ENCODE measurements around the gene OSGEP.

The OSGEP gene

DNA sequence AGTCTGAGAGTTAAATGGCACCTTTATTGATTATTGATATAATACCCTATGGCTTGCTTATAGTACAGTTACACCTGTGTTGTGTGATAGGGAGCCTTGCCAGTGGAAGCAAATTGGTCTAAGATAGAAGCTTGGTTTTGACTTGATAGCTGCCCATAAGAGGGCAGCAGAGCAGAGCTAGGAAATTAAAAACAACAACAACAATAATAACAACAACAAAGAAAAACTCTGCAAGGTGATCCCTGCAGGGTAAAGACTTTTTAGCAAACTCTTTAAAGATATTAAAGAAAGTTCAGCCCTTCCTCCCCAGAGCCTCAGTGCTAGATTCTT is 32.7 kb upstream of the OSGEP start:
- H3K27me3 ChIP-seq (ENCODE audit: control insufficient read depth, insufficient read depth, low read length): no peaks in the 10 kb centered on the region
- no peak overlapping the region for H3K4me3 ChIP-seq (ENCODE audit: low read length)
- no peak overlapping the region for H3K27ac ChIP-seq (ENCODE audit: low read length)
- peaks cover 11% of the 10 kb centered on the region for H3K4me1 ChIP-seq (ENCODE audit: control insufficient read depth, low read depth, low read length)
- H3K9ac ChIP-seq (ENCODE audit: low read length): no peak overlapping the region
- H3K9me3 ChIP-seq (ENCODE audit: control insufficient read depth, low read depth, low read length): no peaks in the 10 kb centered on the region
- H3K36me3 ChIP-seq (ENCODE audit: control insufficient read depth, low read depth, low read length): no peaks in the 10 kb centered on the region

GRCh38 chr14:20486684-20487395 is 32.2 kb upstream of the OSGEP start:
- Histone ChIP-seq H3K9ac (ENCODE audit: low read length) (no peak overlapping the region), H3K36me3 (ENCODE audit: control insufficient read depth, low read depth, low read length) (no peaks in the 10 kb centered on the region), H3K4me3 (ENCODE audit: low read length) (no peak overlapping the region)

GRCh38 chr14:20485900-20486299 is 31.3 kb upstream of the OSGEP start:
- no peak overlapping the region for H3K4me3 ChIP-seq (ENCODE audit: low read length)
- H3K9me3 ChIP-seq (ENCODE audit: control insufficient read depth, low read depth, low read length): no peaks in the 10 kb centered on the region
- H3K27me3 ChIP-seq (ENCODE audit: control insufficient read depth, insufficient read depth, low read length): no peaks in the 10 kb centered on the region
- peaks cover 22% of the 10 kb centered on the region for H3K4me1 ChIP-seq (ENCODE audit: control insufficient read depth, low read depth, low read length)
- H3K9ac ChIP-seq (ENCODE audit: low read length): no peak overlapping the region
- no peak overlapping the region for H3K27ac ChIP-seq (ENCODE audit: low read length)
- no peaks in the 10 kb centered on the region for H3K36me3 ChIP-seq (ENCODE audit: control insufficient read depth, low read depth, low read length)

More at GRCh38 chr14:20486684-20487395, 32.2 kb upstream of the OSGEP start:
- Histone ChIP-seq H3K4me1 (ENCODE audit: control insufficient read depth, low read depth, low read length) (peaks cover 16% of the 10 kb centered on the region), H3K9me3 (ENCODE audit: control insufficient read depth, low read depth, low read length) (no peaks in the 10 kb centered on the region), H3K27me3 (ENCODE audit: control insufficient read depth, insufficient read depth, low read length) (no peaks in the 10 kb centered on the region), H3K27ac (ENCODE audit: low read length) (no peak overlapping the region)

- H3K9ac ChIP-seq (ENCODE audit: low read length): no peak overlapping the region
These were observed 27.8 kb upstream of the OSGEP start for GRCh38 chr14:20482382-20482781.

DNA sequence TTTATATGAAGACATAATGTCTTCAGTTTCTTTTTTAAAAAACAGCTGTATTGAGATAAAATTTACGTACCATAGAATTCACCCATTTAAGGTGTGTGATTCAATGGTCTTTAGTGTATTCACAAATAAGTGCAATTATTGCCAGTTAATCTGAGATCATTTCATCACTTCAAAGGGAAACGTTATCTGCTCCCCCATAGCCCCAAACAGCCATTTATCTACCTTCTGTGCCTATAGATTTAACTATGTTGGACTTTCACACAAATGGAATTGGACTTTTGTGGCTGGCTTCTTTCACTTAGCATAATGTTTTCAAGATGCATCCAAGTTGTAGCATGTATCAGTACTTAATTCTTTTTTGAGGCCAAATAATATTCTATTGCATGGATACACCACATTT is 24.3 kb upstream of the OSGEP start:
- Histone ChIP-seq H3K27me3 (ENCODE audit: control insufficient read depth, insufficient read depth, low read length) (no peaks in the 10 kb centered on the region), H3K4me3 (ENCODE audit: low read length) (no peak overlapping the region), H3K9me3 (ENCODE audit: control insufficient read depth, low read depth, low read length) (no peaks in the 10 kb centered on the region), H3K27ac (ENCODE audit: low read length) (no peak overlapping the region), H3K9ac (ENCODE audit: low read length) (no peak overlapping the region), H3K4me1 (ENCODE audit: control insufficient read depth, low read depth, low read length) (peaks cover 11% of the 10 kb centered on the region), H3K36me3 (ENCODE audit: control insufficient read depth, low read depth, low read length) (peaks cover 46% of the 10 kb centered on the region)

More at GRCh38 chr14:20482382-20482781, 27.8 kb upstream of the OSGEP start:
- Histone ChIP-seq H3K27ac (ENCODE audit: low read length) (no peak overlapping the region), H3K4me3 (ENCODE audit: low read length) (no peak overlapping the region), H3K9me3 (ENCODE audit: control insufficient read depth, low read depth, low read length) (no peaks in the 10 kb centered on the region), H3K27me3 (ENCODE audit: control insufficient read depth, insufficient read depth, low read length) (no peaks in the 10 kb centered on the region), H3K4me1 (ENCODE audit: control insufficient read depth, low read depth, low read length) (peaks cover 22% of the 10 kb centered on the region), H3K36me3 (ENCODE audit: control insufficient read depth, low read depth, low read length) (peaks cover 11% of the 10 kb centered on the region)

DNA sequence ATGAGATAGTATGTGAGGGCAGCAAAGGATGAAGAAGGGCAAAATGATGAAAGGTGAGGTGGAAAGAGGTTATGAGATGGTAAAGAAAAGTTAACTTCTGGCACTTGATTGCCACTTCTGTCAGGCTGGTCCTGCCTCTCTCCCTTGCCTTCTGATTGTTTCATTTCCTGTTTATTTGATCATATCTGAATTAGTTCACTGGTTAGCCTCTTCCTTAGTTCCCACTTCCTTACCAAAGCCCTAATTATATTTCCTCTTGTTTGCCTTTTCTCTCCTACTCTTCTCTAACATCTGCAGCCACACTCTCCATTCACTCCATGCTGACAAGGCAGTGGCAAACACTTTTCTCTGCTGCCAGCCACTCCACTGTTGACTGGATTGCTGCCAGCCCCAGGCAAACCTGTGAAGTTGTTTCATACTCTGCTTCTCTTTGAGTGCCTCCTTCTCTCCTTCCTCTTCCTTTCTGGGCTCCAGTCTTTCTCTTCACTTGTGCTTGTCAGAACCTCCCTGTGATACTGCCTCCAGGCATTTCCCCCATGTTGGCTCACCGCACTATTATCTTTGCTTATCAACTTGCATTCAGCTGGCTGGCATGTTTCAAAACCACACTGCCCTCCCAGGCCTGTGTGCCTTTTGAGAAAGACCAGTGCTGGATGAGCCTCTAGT is 22.7 kb upstream of the OSGEP start:
- Histone ChIP-seq H3K27ac (ENCODE audit: low read length) (no peak overlapping the region), H3K4me3 (ENCODE audit: low read length) (no peak overlapping the region), H3K9ac (ENCODE audit: low read length) (no peak overlapping the region), H3K4me1 (ENCODE audit: control insufficient read depth, low read depth, low read length) (peaks cover 11% of the 10 kb centered on the region), H3K9me3 (ENCODE audit: control insufficient read depth, low read depth, low read length) (no peaks in the 10 kb centered on the region), H3K27me3 (ENCODE audit: control insufficient read depth, insufficient read depth, low read length) (no peaks in the 10 kb centered on the region), H3K36me3 (ENCODE audit: control insufficient read depth, low read depth, low read length) (peaks cover 61% of the 10 kb centered on the region)

- Histone ChIP-seq H3K9ac (ENCODE audit: low read length) (no peak overlapping the region), H3K4me1 (ENCODE audit: control insufficient read depth, low read depth, low read length) (peaks cover 5% of the 10 kb centered on the region), H3K4me3 (ENCODE audit: low read length) (no peak overlapping the region), H3K36me3 (ENCODE audit: control insufficient read depth, low read depth, low read length) (peaks cover 63% of the 10 kb centered on the region), H3K27me3 (ENCODE audit: control insufficient read depth, insufficient read depth, low read length) (no peaks in the 10 kb centered on the region), H3K9me3 (ENCODE audit: control insufficient read depth, low read depth, low read length) (no peaks in the 10 kb centered on the region), H3K27ac (ENCODE audit: low read length) (no peak overlapping the region)
These were observed 22.2 kb upstream of the OSGEP start for GRCh38 chr14:20476776-20477175.

GRCh38 chr14:20472536-20473169 is 18.0 kb upstream of the OSGEP start:
- H3K4me3 ChIP-seq (ENCODE audit: low read length): no peak overlapping the region
- no peaks in the 10 kb centered on the region for H3K27me3 ChIP-seq (ENCODE audit: control insufficient read depth, insufficient read depth, low read length)
- H3K9me3 ChIP-seq (ENCODE audit: control insufficient read depth, low read depth, low read length): no peaks in the 10 kb centered on the region
- H3K36me3 ChIP-seq (ENCODE audit: control insufficient read depth, low read depth, low read length): peaks cover 55% of the 10 kb centered on the region
- H3K4me1 ChIP-seq (ENCODE audit: control insufficient read depth, low read depth, low read length): peaks cover 13% of the 10 kb centered on the region
- H3K27ac ChIP-seq (ENCODE audit: low read length): no peak overlapping the region
- H3K9ac ChIP-seq (ENCODE audit: low read length): no peak overlapping the region

DNA sequence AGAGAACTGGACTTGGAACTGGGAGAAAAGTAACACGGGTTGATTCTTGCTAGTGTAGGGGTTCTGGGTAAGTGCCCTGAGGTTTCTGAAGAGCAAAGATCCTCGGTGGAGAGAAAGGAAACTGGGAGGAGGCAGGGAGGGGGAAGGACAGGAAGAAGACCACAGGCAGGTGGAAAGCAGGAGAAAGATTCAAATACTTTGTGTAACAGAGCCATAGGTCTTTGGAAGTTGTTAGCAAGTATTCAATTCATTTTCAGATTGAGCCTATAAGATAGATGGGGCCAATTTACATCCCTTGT is 15.9 kb upstream of the OSGEP start:
- Histone ChIP-seq H3K4me3 (ENCODE audit: low read length) (peak overlapping the region; percentile 86), H3K9ac (ENCODE audit: low read length) (peak overlapping the region; percentile 92), H3K27ac (ENCODE audit: low read length) (peak overlapping the region; percentile 77), H3K4me1 (ENCODE audit: control insufficient read depth, low read depth, low read length) (peaks cover 13% of the 10 kb centered on the region), H3K36me3 (ENCODE audit: control insufficient read depth, low read depth, low read length) (peaks cover 34% of the 10 kb centered on the region), H3K9me3 (ENCODE audit: control insufficient read depth, low read depth, low read length) (no peaks in the 10 kb centered on the region), H3K27me3 (ENCODE audit: control insufficient read depth, insufficient read depth, low read length) (no peaks in the 10 kb centered on the region)

DNA sequence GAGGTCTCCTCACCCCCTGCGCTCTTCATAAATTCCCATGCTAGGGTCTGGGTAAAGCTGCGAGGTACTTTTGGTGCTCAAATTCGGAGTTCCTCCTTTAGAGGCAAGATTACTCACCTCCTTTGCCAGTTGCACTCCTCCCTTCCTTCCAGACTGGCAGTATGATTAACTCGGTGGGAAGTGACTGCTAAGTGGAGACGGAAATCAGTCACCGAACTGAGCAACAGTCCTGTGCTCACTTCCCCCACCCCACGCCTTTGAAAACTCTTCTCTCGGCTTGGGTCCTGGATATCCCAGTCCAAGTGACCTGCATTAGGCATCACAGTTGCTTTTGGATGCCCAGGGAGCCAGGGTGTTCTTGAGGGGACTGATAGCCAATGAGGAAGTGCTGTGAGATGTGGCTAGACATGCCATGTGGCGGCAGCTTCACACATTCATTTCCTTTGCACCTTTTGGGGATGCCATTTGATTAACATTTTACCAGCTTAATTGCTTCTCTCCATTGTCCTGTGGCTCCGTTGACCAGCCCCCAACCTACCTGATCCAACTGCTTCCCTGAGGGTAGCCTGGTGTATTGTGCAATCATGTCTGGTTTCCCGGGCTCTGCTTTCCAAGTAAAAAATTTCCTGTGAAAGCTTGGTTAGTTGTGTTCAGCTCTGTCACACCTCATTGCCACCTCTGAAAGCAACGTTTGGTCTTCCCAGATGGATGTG is 15.4 kb upstream of the OSGEP start:
- Histone ChIP-seq H3K4me1 (ENCODE audit: control insufficient read depth, low read depth, low read length) (peaks cover 13% of the 10 kb centered on the region), H3K27me3 (ENCODE audit: control insufficient read depth, insufficient read depth, low read length) (no peaks in the 10 kb centered on the region), H3K9me3 (ENCODE audit: control insufficient read depth, low read depth, low read length) (no peaks in the 10 kb centered on the region), H3K9ac (ENCODE audit: low read length) (peak overlapping the region; percentile 92), H3K27ac (ENCODE audit: low read length) (peak overlapping the region; percentile 77), H3K4me3 (ENCODE audit: low read length) (peak overlapping the region; percentile 86), H3K36me3 (ENCODE audit: control insufficient read depth, low read depth, low read length) (peaks cover 29% of the 10 kb centered on the region)

GRCh38 chr14:20469242-20469889 is 14.8 kb upstream of the OSGEP start, which contains the start of gene PNP:
TSS of gene PNP (plus strand) at chr14:20469406. CDS start at chr14:20469525, 119 bp downstream.
- Histone ChIP-seq H3K36me3 (ENCODE audit: control insufficient read depth, low read depth, low read length) (peaks cover 22% of the 10 kb centered on the region), H3K9ac (ENCODE audit: low read length) (peak within 1 kb of the TSS; percentile 92), H3K4me1 (ENCODE audit: control insufficient read depth, low read depth, low read length) (peaks cover 13% of the 10 kb centered on the region), H3K9me3 (ENCODE audit: control insufficient read depth, low read depth, low read length) (no peaks in the 10 kb centered on the region), H3K27me3 (ENCODE audit: control insufficient read depth, insufficient read depth, low read length) (no peaks in the 10 kb centered on the region), H3K27ac (ENCODE audit: low read length) (peak within 1 kb of the TSS; percentile 77), H3K4me3 (ENCODE audit: low read length) (peak within 1 kb of the TSS; percentile 86)
